OCI-LY7 (cell line): Measurements from ENCODE around the gene SP140L. TPM values are rescaled to one million over a fixed set of nuclear protein-coding genes. Genes with fewer than 3 reads are reported as not detected.
"Not testable (repeated sequence)": the region's sequence is repeated elsewhere in the genome, so short reads cannot be mapped to it uniquely, and the experiment has no call there.

ENCODE experiments used
- BruUV-seq: library from RNA; stranded (reverse); fragments of 400-500 nt; replicated peaks from 2 replicates; lab custom pipeline; 2021; lab: Mats Ljungman, UMichigan
- CTCF ChIA-PET: fragments of 300-600 bp; sonication (Branson Sonifier 250); formaldehyde crosslinking; loops from one replicate; lab custom pipeline; 2022; ENCODE audit warnings: antibody characterized with exemption; ENCODE audit not compliant: unreplicated experiment; lab: Charles Lee
- POLR2A ChIA-PET: fragments of 300-600 bp; sonication (Branson Sonifier 250); formaldehyde crosslinking; loops from one replicate; lab custom pipeline; 2022; ENCODE audit warnings: antibody characterized with exemption; lab: Charles Lee
- DNase-seq: peaks from one replicate; pipeline ENCODE4 v3.0.0-alpha.2; 2015; ENCODE audit warnings: low spot score
- H2AFZ ChIP-seq: fragments of 200-600 bp; sonication (generic), shearing (Covaris generic); 2 replicates; pipeline ENCODE4 v1.6.1; 2014; ENCODE audit warnings: mild to moderate bottlenecking, antibody characterized with exemption, low read length, moderate library complexity
- H3K27ac ChIP-seq: fragments of 200-600 bp; sonication (generic); 2 replicates; pipeline ENCODE4 v1.5.1; 2014; ENCODE audit warnings: mixed run types, low read depth, mild to moderate bottlenecking, moderate library complexity, low read length, inconsistent platforms; ENCODE audit not compliant: poor library complexity, severe bottlenecking
- H3K36me3 ChIP-seq: fragments of 200-600 bp; sonication (generic); 2 replicates; pipeline ENCODE4 v1.6.1; 2014; ENCODE audit warnings: mild to moderate bottlenecking, antibody characterized with exemption, low read length, moderate library complexity, mixed read lengths; ENCODE audit not compliant: insufficient read depth
- H3K4me1 ChIP-seq: fragments of 200-600 bp; sonication (generic); 2 replicates; pipeline ENCODE4 v1.5.1; 2014; ENCODE audit warnings: mild to moderate bottlenecking, low read length; ENCODE audit not compliant: insufficient read depth, poor library complexity, severe bottlenecking
- H3K4me2 ChIP-seq: fragments of 200-600 bp; sonication (generic); 2 replicates; pipeline ENCODE4 v1.6.1; 2014; ENCODE audit warnings: mild to moderate bottlenecking, low read length
- H3K4me3 ChIP-seq: fragments of 200-600 bp; sonication (generic); 2 replicates; pipeline ENCODE4 v1.5.1; 2014; ENCODE audit warnings: mild to moderate bottlenecking, low read depth, low read length; ENCODE audit not compliant: poor library complexity, severe bottlenecking
- H3K79me2 ChIP-seq: fragments of 200-600 bp; sonication (generic); 2 replicates; pipeline ENCODE4 v1.6.1; 2016; ENCODE audit warnings: low read depth, mild to moderate bottlenecking, low read length, moderate library complexity, mixed read lengths; ENCODE audit not compliant: insufficient read depth
- H3K9me2 ChIP-seq: fragments of 200-600 bp; sonication (generic); 2 replicates; pipeline ENCODE4 v1.6.1; 2016; ENCODE audit warnings: mild to moderate bottlenecking, low read length, mixed read lengths; ENCODE audit not compliant: insufficient read depth
- H3K9me3 ChIP-seq: fragments of 200-600 bp; sonication (generic); 2 replicates; pipeline ENCODE4 v1.6.1; 2014; ENCODE audit warnings: mild to moderate bottlenecking, mixed run types, low read length, mixed read lengths
- H4K20me1 ChIP-seq: fragments of 200-600 bp; sonication (generic); 2 replicates; pipeline ENCODE4 v1.6.1; 2014; ENCODE audit warnings: mild to moderate bottlenecking, antibody characterized with exemption, low read length, moderate library complexity, mixed read lengths; ENCODE audit not compliant: insufficient read depth
- CTCF ChIP-seq: fragments of 200-600 bp; sonication (generic); conservative IDR thresholded peaks from 2 replicates; pipeline ENCODE4 v1.5.1; 2014; ENCODE audit warnings: mild to moderate bottlenecking, antibody characterized with exemption, low read length, moderate library complexity, mixed read lengths
- EZH2phosphoT487 ChIP-seq: fragments of 200-600 bp; sonication (generic); IDR thresholded peaks from 2 replicates; pipeline ENCODE4 v1.6.1; 2018; ENCODE audit warnings: low read depth, borderline replicate concordance, mild to moderate bottlenecking, mixed run types, antibody characterized with exemption, low read length, moderate library complexity, mixed read lengths
- intact Hi-C: fragments of 100-400 bp; cut with micrococcal nuclease; formaldehyde crosslinking; loops from one replicate; pipeline ENCODE4 v1.10.0; 2022; ENCODE audit not compliant: unreplicated experiment
- total RNA-seq, 2 experiments: library from RNA; depleted of rRNA in 1 of 2; stranded (reverse); fragments of >200 nt in 1 of 2; shearing (Covaris generic) in 1 of 2; gene quantifications; 2 replicates each; pipeline ENCODE4 v1.2.3, GENCODE V29; 2014 to 2022

SP140L gene
- total RNA-seq, 2 experiments from 2014 or later = 10.4 to 19.3 TPM

- ChIA-PET CTCF (interaction anchor here (0.6 kb wide), 1 partner anchor 12 kb away, joined by 12 read pairs; no protein-coding TSS in a partner anchor), POLR2A (interaction anchor here (0.6 to 1.5 kb wide), 4 partner anchors 11 to 24 kb away, joined by 3 to 5 read pairs (median 4); no protein-coding TSS in a partner anchor)
- no TSS peak for BruUV-seq
- Histone ChIP-seq H3K9me2 (no peaks in the 10 kb centered on the region), H2AFZ (no peak overlapping the region), H3K79me2 (peaks cover 40% of the 10 kb centered on the region; the same call in 1 of the 2 replicates), H3K27ac (no peak overlapping the region), H3K36me3 (peaks cover 55% of the 10 kb centered on the region), H4K20me1 (no peaks in the 10 kb centered on the region), H3K4me1 (peaks cover 22% of the 10 kb centered on the region), H3K4me3 (no peak overlapping the region), H3K4me2 (no peak overlapping the region), H3K9me3 (peaks cover 31% of the 10 kb centered on the region)
- TF ChIP-seq EZH2phosphoT487 (no peak), CTCF (no peak)
- intact Hi-C loops = no loop called here
- no peak for DNase-seq
These were observed 108.4 kb downstream of the SP140L start for GRCh38 chr2:230435431-230435830.

- H3K79me2 ChIP-seq = peaks cover 35% of the 10 kb centered on the region; the same call in 1 of the 2 replicates
- peaks cover 13% of the 10 kb centered on the region for H3K4me1 ChIP-seq
- peaks cover 14% of the 10 kb centered on the region; the same call in 1 of the 2 replicates for H3K9me3 ChIP-seq
- H2AFZ ChIP-seq = peak overlapping the region; percentile 16; the same call in 1 of the 2 replicates
- H3K9me2 ChIP-seq, DNase-seq, intact Hi-C loops, H3K27ac ChIP-seq, H4K20me1 ChIP-seq, BruUV-seq, CTCF ChIA-PET, POLR2A ChIA-PET: not testable (repeated sequence)
- peak overlapping the region; percentile 25 for H3K4me3 ChIP-seq
- peaks cover 54% of the 10 kb centered on the region for H3K36me3 ChIP-seq
- H3K4me2 ChIP-seq = peak overlapping the region; percentile 62
These were observed 112.1 kb downstream of the SP140L start for GRCh38 chr2:230439121-230439520.

- Histone ChIP-seq H3K9me3 (peaks cover 14% of the 10 kb centered on the region; the same call in 1 of the 2 replicates), H2AFZ (peak overlapping the region; percentile 16; the same call in 1 of the 2 replicates), H3K4me3 (peak overlapping the region; percentile 25), H3K79me2 (peaks cover 31% of the 10 kb centered on the region; the same call in 1 of the 2 replicates), H3K9me2 (no peaks in the 10 kb centered on the region), H3K4me2 (peak overlapping the region; percentile 62), H4K20me1 (no peaks in the 10 kb centered on the region), H3K36me3 (peaks cover 59% of the 10 kb centered on the region), H3K4me1 (peaks cover 13% of the 10 kb centered on the region), H3K27ac (peak overlapping the region; percentile 21)
- CTCF ChIA-PET = no interaction called here
- DNase-seq = peak; percentile 62
- no TSS peak for BruUV-seq
- POLR2A ChIA-PET = no interaction called here
- intact Hi-C loops = no loop called here
- TF ChIP-seq EZH2phosphoT487 = no peak
- no peak for TF ChIP-seq CTCF
These were observed 112.6 kb downstream of the SP140L start for GRCh38 chr2:230439590-230439989.
